ENCODE results near the gene NSF. TPM values are rescaled to one million over a fixed set of nuclear protein-coding genes. Genes with fewer than 3 reads are reported as not detected.
"Not testable (repeated sequence)": the region's sequence is repeated elsewhere in the genome, so short reads cannot be mapped to it uniquely, and the experiment has no call there.

The NSF gene
- total RNA-seq: 21.4 TPM

DNA sequence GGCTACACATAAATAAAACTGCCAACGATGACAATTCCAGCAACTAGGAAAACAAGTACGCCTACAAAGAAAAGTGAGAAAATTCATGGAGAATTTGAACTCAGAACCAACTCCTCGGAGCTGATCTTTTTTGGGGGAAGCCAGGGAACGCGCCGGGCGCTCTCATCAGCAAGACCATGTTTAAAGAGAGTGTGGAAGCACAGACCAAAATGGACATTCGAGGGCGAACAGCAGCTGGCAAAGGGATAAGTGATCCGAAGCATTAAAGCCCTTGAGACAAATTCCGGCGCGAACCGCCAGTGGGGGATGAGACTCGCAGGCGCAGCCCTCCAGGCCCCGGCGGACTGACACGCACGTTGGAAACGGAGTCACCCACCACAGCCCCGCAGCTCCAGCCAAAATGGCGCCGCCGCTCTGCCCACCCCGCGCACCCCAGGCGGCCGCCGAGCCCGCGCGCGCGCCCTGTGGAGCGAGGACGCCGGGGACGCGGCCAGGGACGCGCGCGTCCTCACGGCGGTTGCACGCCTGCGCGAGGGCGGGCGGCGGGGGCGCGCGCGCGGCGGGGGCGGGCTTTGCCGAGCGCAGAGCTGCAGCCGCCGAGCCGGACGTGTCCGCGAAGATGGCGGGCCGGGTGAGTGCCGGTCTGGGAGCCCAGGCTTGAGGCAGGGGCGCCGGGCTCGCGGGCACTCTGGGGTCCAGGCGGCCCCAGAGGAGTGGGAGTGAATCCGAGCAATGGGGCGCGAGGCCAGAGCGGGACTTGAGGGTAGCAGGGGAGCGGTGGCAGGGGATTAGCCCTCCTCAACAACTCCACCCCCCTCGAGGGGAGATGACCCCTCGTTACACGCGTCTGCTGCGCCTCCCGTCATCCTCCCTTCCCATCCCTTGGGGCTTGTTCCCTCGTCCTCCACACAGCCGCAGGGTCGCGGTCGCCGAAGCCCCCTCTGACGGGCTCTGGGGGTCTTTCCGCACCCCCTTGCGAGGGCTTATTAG lies at the start of gene NSF:
NSF (plus strand) TSS at position 513 of the 990 bp plus-strand sequence; CDS start at position 620, 107 bp downstream.
- not testable (repeated sequence) for H3K4me3 ChIP-seq (ENCODE audit: low read length in 3 of 3); H3K4me1 ChIP-seq (ENCODE audit: control insufficient read depth in 3 of 3, insufficient read depth in 3 of 3, low read length in 3 of 3); H3K27ac ChIP-seq (ENCODE audit: low read depth, low read length); H3K36me3 ChIP-seq (ENCODE audit: control insufficient read depth in 3 of 3, insufficient read depth in 3 of 3, low read length in 3 of 3); H3K9ac ChIP-seq (ENCODE audit: low read depth in 1 of 3, low read length in 3 of 3); H3K9me3 ChIP-seq (ENCODE audit: control insufficient read depth in 3 of 3, low read length in 3 of 3); H3K27me3 ChIP-seq (ENCODE audit: control insufficient read depth in 3 of 3, insufficient read depth in 3 of 3, low read length in 3 of 3)

DNA sequence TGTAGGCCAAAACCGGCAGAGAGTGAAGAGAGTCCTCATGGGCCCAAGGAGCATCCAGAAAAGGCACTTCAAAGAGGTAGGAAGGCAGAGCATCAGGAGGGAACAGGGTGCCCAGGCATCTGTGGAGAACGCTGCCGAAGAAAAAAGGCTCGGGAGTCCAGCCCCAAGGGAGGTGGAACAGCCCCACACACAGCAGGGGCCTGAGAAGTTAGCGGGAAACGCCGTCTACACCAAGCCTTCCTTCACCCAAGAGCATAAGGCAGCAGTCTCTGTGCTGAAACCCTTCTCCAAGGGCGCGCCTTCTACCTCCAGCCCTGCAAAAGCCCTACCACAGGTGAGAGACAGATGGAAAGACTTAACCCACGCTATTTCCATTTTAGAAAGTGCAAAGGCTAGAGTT lies 41.9 kb upstream of the NSF start:
- H3K27ac ChIP-seq (ENCODE audit: low read depth, low read length); H3K36me3 ChIP-seq (ENCODE audit: control insufficient read depth in 3 of 3, insufficient read depth in 3 of 3, low read length in 3 of 3); H3K9me3 ChIP-seq (ENCODE audit: control insufficient read depth in 3 of 3, low read length in 3 of 3); H3K4me3 ChIP-seq (ENCODE audit: low read length in 3 of 3); H3K27me3 ChIP-seq (ENCODE audit: control insufficient read depth in 3 of 3, insufficient read depth in 3 of 3, low read length in 3 of 3); H3K9ac ChIP-seq (ENCODE audit: low read depth in 1 of 3, low read length in 3 of 3); H3K4me1 ChIP-seq (ENCODE audit: control insufficient read depth in 3 of 3, insufficient read depth in 3 of 3, low read length in 3 of 3): not testable (repeated sequence)

DNA sequence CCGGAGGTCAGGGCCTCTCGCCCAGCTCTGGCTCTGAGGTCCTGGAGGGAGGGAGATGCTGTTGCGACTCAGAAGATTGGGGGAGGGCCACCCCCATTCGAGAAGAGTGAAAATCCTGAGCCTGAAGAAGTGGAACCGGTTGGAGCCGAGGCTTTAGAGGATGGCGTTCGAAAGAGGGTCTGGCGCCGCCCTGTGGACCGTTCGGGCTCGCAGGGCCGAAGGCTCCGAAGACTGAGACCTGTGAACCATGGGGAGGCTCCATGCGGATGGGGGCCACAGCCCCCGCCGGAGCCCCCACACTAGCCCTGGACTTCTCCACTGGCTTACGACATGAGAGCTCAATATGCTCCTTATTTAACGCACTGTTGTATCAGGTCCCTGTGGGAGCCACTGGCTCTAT lies 31.3 kb upstream of the NSF start:
- not testable (repeated sequence) for H3K36me3 ChIP-seq (ENCODE audit: control insufficient read depth in 3 of 3, insufficient read depth in 3 of 3, low read length in 3 of 3); H3K9ac ChIP-seq (ENCODE audit: low read depth in 1 of 3, low read length in 3 of 3); H3K4me1 ChIP-seq (ENCODE audit: control insufficient read depth in 3 of 3, insufficient read depth in 3 of 3, low read length in 3 of 3); H3K4me3 ChIP-seq (ENCODE audit: low read length in 3 of 3); H3K27me3 ChIP-seq (ENCODE audit: control insufficient read depth in 3 of 3, insufficient read depth in 3 of 3, low read length in 3 of 3); H3K27ac ChIP-seq (ENCODE audit: low read depth, low read length); H3K9me3 ChIP-seq (ENCODE audit: control insufficient read depth in 3 of 3, low read length in 3 of 3)

DNA sequence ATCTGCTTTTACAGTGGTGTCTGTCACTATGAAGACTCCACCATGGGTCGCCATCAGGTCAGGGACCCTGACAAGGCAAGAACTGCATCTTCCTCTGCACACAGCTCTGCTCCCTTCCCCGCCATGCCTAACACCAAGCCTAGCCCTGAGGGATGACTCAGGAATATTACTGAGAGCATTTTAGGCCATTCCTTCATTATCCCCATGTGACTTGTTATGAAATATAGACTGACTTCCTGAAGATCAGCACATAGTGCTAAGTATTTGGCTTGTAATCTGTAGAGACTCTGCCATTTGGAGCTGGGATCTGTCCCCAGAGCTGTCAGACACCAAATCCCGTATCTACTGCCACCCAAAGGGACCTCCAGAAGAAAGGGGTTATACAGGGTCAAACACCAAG lies 30.4 kb upstream of the NSF start:
- not testable (repeated sequence) for H3K9ac ChIP-seq (ENCODE audit: low read depth in 1 of 3, low read length in 3 of 3); H3K4me3 ChIP-seq (ENCODE audit: low read length in 3 of 3); H3K9me3 ChIP-seq (ENCODE audit: control insufficient read depth in 3 of 3, low read length in 3 of 3); H3K27ac ChIP-seq (ENCODE audit: low read depth, low read length); H3K36me3 ChIP-seq (ENCODE audit: control insufficient read depth in 3 of 3, insufficient read depth in 3 of 3, low read length in 3 of 3); H3K4me1 ChIP-seq (ENCODE audit: control insufficient read depth in 3 of 3, insufficient read depth in 3 of 3, low read length in 3 of 3); H3K27me3 ChIP-seq (ENCODE audit: control insufficient read depth in 3 of 3, insufficient read depth in 3 of 3, low read length in 3 of 3)

DNA sequence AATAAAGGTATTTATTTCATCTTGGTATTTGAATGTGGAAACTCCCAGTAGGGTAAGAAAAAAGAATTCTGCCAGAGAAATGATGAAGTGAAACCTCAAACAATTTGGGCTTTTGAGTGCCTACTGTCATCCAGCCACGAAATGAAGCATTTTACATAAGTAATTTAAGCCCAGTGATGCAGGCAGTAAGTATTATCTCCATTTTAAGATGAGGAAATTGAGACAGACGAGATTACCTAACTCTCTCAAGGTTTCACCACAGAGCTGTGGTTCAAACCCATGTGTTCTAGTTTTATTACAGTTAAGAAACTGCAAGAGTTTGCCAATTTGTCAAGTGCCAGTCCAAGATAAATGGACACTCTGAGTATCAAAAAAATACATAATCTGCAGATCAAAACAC lies 24.2 kb upstream of the NSF start:
- H3K9me3 ChIP-seq (ENCODE audit: control insufficient read depth in 3 of 3, low read length in 3 of 3); H3K36me3 ChIP-seq (ENCODE audit: control insufficient read depth in 3 of 3, insufficient read depth in 3 of 3, low read length in 3 of 3); H3K27me3 ChIP-seq (ENCODE audit: control insufficient read depth in 3 of 3, insufficient read depth in 3 of 3, low read length in 3 of 3); H3K9ac ChIP-seq (ENCODE audit: low read depth in 1 of 3, low read length in 3 of 3); H3K4me1 ChIP-seq (ENCODE audit: control insufficient read depth in 3 of 3, insufficient read depth in 3 of 3, low read length in 3 of 3); H3K4me3 ChIP-seq (ENCODE audit: low read length in 3 of 3); H3K27ac ChIP-seq (ENCODE audit: low read depth, low read length): not testable (repeated sequence)

DNA sequence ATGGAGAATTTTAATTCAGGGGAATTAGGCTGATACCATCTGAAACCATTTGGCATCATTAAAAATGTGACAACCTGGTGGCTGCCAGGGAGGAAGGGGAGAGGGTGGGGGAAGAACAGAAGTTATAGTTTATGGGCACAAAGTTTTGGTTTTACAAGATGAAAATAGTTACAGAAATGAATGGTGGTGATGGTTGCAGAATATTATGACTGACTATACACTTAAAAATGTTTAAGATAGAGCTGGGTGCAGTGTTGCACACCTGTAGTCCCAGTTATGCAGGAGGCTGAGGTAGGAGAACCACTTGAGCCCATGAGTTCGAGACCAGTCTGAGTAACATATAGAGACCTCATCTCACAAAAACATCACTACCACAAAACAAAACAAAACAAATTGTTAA lies 23.5 kb upstream of the NSF start:
- not testable (repeated sequence) for H3K27ac ChIP-seq (ENCODE audit: low read depth, low read length); H3K4me1 ChIP-seq (ENCODE audit: control insufficient read depth in 3 of 3, insufficient read depth in 3 of 3, low read length in 3 of 3); H3K27me3 ChIP-seq (ENCODE audit: control insufficient read depth in 3 of 3, insufficient read depth in 3 of 3, low read length in 3 of 3); H3K9me3 ChIP-seq (ENCODE audit: control insufficient read depth in 3 of 3, low read length in 3 of 3); H3K4me3 ChIP-seq (ENCODE audit: low read length in 3 of 3); H3K9ac ChIP-seq (ENCODE audit: low read depth in 1 of 3, low read length in 3 of 3); H3K36me3 ChIP-seq (ENCODE audit: control insufficient read depth in 3 of 3, insufficient read depth in 3 of 3, low read length in 3 of 3)

DNA sequence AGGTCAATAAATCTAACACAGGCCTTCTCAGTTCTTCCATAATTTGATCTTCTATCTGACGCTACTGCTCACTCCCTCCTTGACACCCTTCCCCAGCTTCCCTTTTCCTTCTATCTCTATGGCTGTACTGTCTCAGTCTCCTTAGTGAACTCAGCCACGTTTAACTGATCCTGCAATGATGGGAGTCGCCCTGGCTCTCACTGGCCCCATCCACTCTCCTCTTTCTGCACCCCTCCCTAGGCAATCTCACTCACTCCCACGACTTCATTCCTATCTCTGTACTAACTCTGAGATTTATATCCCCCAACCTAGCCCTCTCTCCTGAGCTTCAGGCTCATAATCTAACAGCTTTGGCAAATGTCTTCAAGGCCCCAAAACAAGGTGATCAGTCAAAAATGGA lies 18.7 kb upstream of the NSF start:
- H3K9ac ChIP-seq (ENCODE audit: low read depth in 1 of 3, low read length in 3 of 3); H3K36me3 ChIP-seq (ENCODE audit: control insufficient read depth in 3 of 3, insufficient read depth in 3 of 3, low read length in 3 of 3); H3K27me3 ChIP-seq (ENCODE audit: control insufficient read depth in 3 of 3, insufficient read depth in 3 of 3, low read length in 3 of 3); H3K4me3 ChIP-seq (ENCODE audit: low read length in 3 of 3); H3K4me1 ChIP-seq (ENCODE audit: control insufficient read depth in 3 of 3, insufficient read depth in 3 of 3, low read length in 3 of 3); H3K9me3 ChIP-seq (ENCODE audit: control insufficient read depth in 3 of 3, low read length in 3 of 3); H3K27ac ChIP-seq (ENCODE audit: low read depth, low read length): not testable (repeated sequence)

DNA sequence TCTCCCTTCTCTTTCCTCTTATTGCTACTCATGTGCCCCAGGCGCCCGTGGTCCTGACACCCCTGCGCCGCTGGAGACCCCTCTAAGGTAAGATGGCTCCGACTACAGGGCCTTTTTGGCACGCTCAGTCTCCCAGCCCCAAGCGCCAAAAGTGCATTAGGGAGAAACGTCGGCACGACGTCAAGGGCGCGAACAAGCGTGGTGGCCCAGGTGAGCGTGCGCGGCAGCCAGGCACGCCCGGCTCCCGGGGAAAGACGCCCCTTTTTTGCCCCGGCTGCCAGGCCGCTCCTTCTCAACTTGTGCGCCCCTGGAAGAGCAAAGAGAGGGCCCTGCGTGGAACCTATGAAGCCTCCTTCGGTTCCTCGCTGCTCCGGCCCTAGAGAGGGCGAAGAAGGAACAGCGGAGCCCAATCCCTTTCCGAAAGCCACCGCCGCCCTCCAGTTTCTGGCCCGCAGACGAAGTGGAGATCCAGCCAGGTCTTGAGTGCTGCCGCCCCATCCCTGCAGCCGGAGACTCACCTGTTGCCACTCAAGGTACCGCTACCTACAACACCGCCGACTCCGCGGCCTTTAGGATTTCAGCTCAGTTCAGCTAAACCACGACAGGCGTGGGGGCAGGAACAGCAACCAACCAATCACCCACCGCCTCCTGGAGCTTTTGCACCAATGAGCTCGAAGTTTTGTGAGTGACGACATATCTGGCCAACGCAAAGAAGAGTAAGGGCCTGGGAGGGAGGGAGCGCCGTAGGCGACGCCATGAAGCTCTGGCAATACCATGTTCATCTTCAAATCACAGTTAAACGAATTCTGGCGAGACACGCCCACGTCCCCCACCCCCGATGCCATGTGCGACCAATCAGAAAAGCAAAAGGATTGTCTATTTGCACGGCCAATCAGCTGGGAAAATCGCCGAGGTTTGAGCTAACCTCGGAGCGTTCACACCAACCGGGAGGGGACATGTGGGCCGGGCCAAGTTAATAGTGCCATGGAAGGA lies 11.1 kb upstream of the NSF start, which contains the start of gene ARL17A:
ARL17A (minus strand) TSS at position 609 of the 993 bp plus-strand sequence. CDS start 3,369 bp downstream, outside the sequence.
- H3K27me3 ChIP-seq (ENCODE audit: control insufficient read depth in 3 of 3, insufficient read depth in 3 of 3, low read length in 3 of 3); H3K9me3 ChIP-seq (ENCODE audit: control insufficient read depth in 3 of 3, low read length in 3 of 3); H3K27ac ChIP-seq (ENCODE audit: low read depth, low read length); H3K4me1 ChIP-seq (ENCODE audit: control insufficient read depth in 3 of 3, insufficient read depth in 3 of 3, low read length in 3 of 3); H3K4me3 ChIP-seq (ENCODE audit: low read length in 3 of 3); H3K36me3 ChIP-seq (ENCODE audit: control insufficient read depth in 3 of 3, insufficient read depth in 3 of 3, low read length in 3 of 3); H3K9ac ChIP-seq (ENCODE audit: low read depth in 1 of 3, low read length in 3 of 3): not testable (repeated sequence)

DNA sequence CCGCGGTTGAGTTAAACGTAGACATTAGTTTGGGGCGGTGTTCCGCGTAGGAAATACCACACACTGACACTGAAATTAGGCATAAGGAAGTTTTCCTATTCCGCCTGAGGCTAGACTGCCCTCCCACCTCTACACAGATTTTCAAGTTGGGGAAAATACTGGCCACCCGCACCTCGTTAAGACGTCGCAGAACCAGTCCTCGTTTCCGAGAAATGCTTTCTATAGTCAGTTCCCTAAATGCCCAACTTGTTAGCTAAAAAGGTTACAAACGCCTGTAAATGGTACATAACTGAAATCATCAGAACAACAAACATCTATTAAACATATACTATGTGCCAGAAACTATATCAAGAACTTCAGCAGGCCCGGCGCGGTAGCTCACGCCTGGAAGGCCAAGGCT lies 10.4 kb upstream of the NSF start:
- not testable (repeated sequence) for H3K4me1 ChIP-seq (ENCODE audit: control insufficient read depth in 3 of 3, insufficient read depth in 3 of 3, low read length in 3 of 3); H3K27me3 ChIP-seq (ENCODE audit: control insufficient read depth in 3 of 3, insufficient read depth in 3 of 3, low read length in 3 of 3); H3K36me3 ChIP-seq (ENCODE audit: control insufficient read depth in 3 of 3, insufficient read depth in 3 of 3, low read length in 3 of 3); H3K9ac ChIP-seq (ENCODE audit: low read depth in 1 of 3, low read length in 3 of 3); H3K27ac ChIP-seq (ENCODE audit: low read depth, low read length); H3K9me3 ChIP-seq (ENCODE audit: control insufficient read depth in 3 of 3, low read length in 3 of 3); H3K4me3 ChIP-seq (ENCODE audit: low read length in 3 of 3)

DNA sequence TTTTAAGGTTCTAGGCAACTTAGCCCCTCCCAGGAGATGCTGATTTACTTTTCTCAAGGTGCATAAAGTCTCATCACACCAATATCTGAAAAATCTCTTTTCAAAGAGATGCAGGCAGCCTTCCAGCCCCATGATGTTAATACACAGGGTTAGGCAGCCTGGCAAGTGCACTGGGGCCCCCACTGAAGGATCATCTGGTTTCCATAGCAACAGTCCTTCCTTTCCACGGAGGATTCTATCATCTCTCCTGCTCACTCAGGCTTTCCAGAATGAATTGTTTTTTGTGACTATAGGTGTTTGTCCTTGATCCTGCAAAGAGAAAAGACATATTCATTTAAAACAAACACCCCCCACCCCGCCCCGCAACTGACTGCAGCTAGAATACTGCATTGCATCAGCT lies 5.0 kb upstream of the NSF start:
- not testable (repeated sequence) for H3K4me1 ChIP-seq (ENCODE audit: control insufficient read depth in 3 of 3, insufficient read depth in 3 of 3, low read length in 3 of 3); H3K27ac ChIP-seq (ENCODE audit: low read depth, low read length); H3K9ac ChIP-seq (ENCODE audit: low read depth in 1 of 3, low read length in 3 of 3); H3K27me3 ChIP-seq (ENCODE audit: control insufficient read depth in 3 of 3, insufficient read depth in 3 of 3, low read length in 3 of 3); H3K4me3 ChIP-seq (ENCODE audit: low read length in 3 of 3); H3K36me3 ChIP-seq (ENCODE audit: control insufficient read depth in 3 of 3, insufficient read depth in 3 of 3, low read length in 3 of 3); H3K9me3 ChIP-seq (ENCODE audit: control insufficient read depth in 3 of 3, low read length in 3 of 3)

Data from skeletal muscle tissue (tissue), 4 donors.